B cell (primary cell): ENCODE measurements around the gene SMC1B. TPM values are rescaled to one million over a fixed set of nuclear protein-coding genes. Genes with fewer than 3 reads are reported as not detected.

Source experiments
- ATAC-seq: fragments of 200-7000 bp; cut with Tn5 transposase; one replicate; pipeline ENCODE4 v1.10.0; 2021; ENCODE audit warnings: low read depth, mild to moderate bottlenecking, moderate number of reproducible peaks, moderate library complexity
- CTCF ChIA-PET: fragments of 350-600 bp; sonication (Branson Sonifier 250); formaldehyde crosslinking; loops from one replicate; lab custom pipeline; 2021; ENCODE audit warnings: antibody characterized with exemption, inconsistent platforms; lab: Charles Lee
- POLR2A ChIA-PET: fragments of 350-600 bp; sonication (Branson Sonifier 250); formaldehyde crosslinking; loops from one replicate; lab custom pipeline; 2021; ENCODE audit warnings: antibody characterized with exemption; lab: Charles Lee
- DNase-seq: peaks from one replicate; pipeline ENCODE4 v3.0.0; 2013
- H2AFZ ChIP-seq: 2 replicates; pipeline ENCODE4 v1.6.1; 2012; ENCODE audit warnings: mild to moderate bottlenecking, low read depth, low read length; ENCODE audit not compliant: insufficient read depth, poor library complexity, severe bottlenecking
- H3K27ac ChIP-seq, 2 donors: 1 replicate in 1 of 2; 2 replicates in 1 of 2; pipeline ENCODE4 v1.5.1; 2012 to 2013; ENCODE audit warnings: low read length in 2 of 2, mild to moderate bottlenecking in 2 of 2, moderate library complexity in 1 of 2
- H3K27me3 ChIP-seq, 4 experiments: fragments of 200-600 bp in 1 of 4; sonication (generic) in 1 of 4; replicated peaks in 1 of 4; 1 replicate in 2 of 4; 2 replicates in 2 of 4; pipeline versions ENCODE4 v1.6.1 to v1.7.0; 2013 to 2016; ENCODE audit warnings: low read length in 3 of 4, mild to moderate bottlenecking in 2 of 4, mixed read lengths in 1 of 4, moderate library complexity in 1 of 4; ENCODE audit not compliant: insufficient read depth in 4 of 4, control insufficient read depth in 3 of 4; ENCODE audit errors: control extremely low read depth in 1 of 4
- H3K36me3 ChIP-seq, 2 experiments: replicated peaks in 1 of 2; 1 replicate in 1 of 2; 2 replicates in 1 of 2; pipeline versions ENCODE4 v1.6.1 to v1.7.1; 2013; ENCODE audit warnings: low read length in 1 of 2; ENCODE audit not compliant: insufficient read depth in 2 of 2, control insufficient read depth in 1 of 2; ENCODE audit errors: control extremely low read depth in 1 of 2, extremely low read depth in 1 of 2
- H3K4me1 ChIP-seq, 2 donors: fragments of 200-600 bp in 1 of 2; sonication (generic) in 1 of 2; 1 replicate in 1 of 2; 2 replicates in 1 of 2; pipeline versions ENCODE4 v1.5.1 to v1.6.1; 2013 to 2017; ENCODE audit warnings: low read length in 2 of 2; ENCODE audit not compliant: control insufficient read depth in 2 of 2, insufficient read depth in 2 of 2
- H3K4me2 ChIP-seq: replicated peaks from 2 replicates; pipeline ENCODE3; 2012; ENCODE audit warnings: mild to moderate bottlenecking, low read depth, low read length; ENCODE audit not compliant: poor library complexity, severe bottlenecking
- H3K4me3 ChIP-seq, 5 experiments: fragments of 200-600 bp in 1 of 5; sonication (generic) in 1 of 5; 1 replicate in 3 of 5; 2 replicates in 2 of 5; pipeline versions ENCODE4 v1.5.1 to v1.7.0; 2011 to 2016; ENCODE audit warnings: low read length in 4 of 5, mild to moderate bottlenecking in 4 of 5, low read depth in 2 of 5, control low read depth in 1 of 5, moderate library complexity in 1 of 5; ENCODE audit not compliant: insufficient read depth in 1 of 5; ENCODE audit errors: control extremely low read depth in 1 of 5, extremely low read depth in 1 of 5
- H3K79me2 ChIP-seq: fragments of 200-600 bp; sonication (generic); one replicate; pipeline ENCODE4 v1.6.0; 2016; ENCODE audit warnings: low read length; ENCODE audit not compliant: control insufficient read depth, insufficient read depth
- H3K9ac ChIP-seq: fragments of 200-600 bp; sonication (generic); 2 replicates; pipeline ENCODE4 v1.6.1; 2017; ENCODE audit warnings: mild to moderate bottlenecking, low read length, moderate library complexity
- H3K9me3 ChIP-seq, 3 donors: one replicate each; pipeline versions ENCODE4 v1.6.1 to v1.7.1; 2013; ENCODE audit warnings: low read length in 2 of 3; ENCODE audit not compliant: control insufficient read depth in 2 of 3, insufficient read depth in 1 of 3; ENCODE audit errors: control extremely low read depth in 1 of 3
- H4K20me1 ChIP-seq: 2 replicates; pipeline ENCODE4 v1.6.0; 2012; ENCODE audit warnings: mild to moderate bottlenecking, low read length; ENCODE audit not compliant: insufficient read depth, control insufficient read depth, poor library complexity, severe bottlenecking
- H3K27ac Mint-ChIP-seq: one replicate; pipeline ENCODE4 v1.8.0; 2021; ENCODE audit warnings: mixed read lengths
- H3K27me3 Mint-ChIP-seq: one replicate; pipeline ENCODE4 v1.8.0; 2021; ENCODE audit warnings: mixed read lengths
- H3K4me1 Mint-ChIP-seq: one replicate; pipeline ENCODE4 v1.8.0; 2021; ENCODE audit warnings: mixed read lengths
- H3K4me3 Mint-ChIP-seq: one replicate; pipeline ENCODE4 v1.8.0; 2021; ENCODE audit warnings: mixed read lengths
- H3K9me3 Mint-ChIP-seq: one replicate; pipeline ENCODE4 v1.8.0; 2022; ENCODE audit warnings: mixed read lengths; ENCODE audit not compliant: insufficient read depth
- EZH2 ChIP-seq: IDR thresholded peaks from 2 replicates; pipeline ENCODE4 v1.6.1; 2012; ENCODE audit warnings: borderline replicate concordance, low read depth, mild to moderate bottlenecking, moderate library complexity, low read length; ENCODE audit not compliant: insufficient read depth, poor library complexity, severe bottlenecking
- WGBS: methylation state at CpG from one replicate; pipeline ENCODE4 v1.1.5; 2013; ENCODE audit warnings: missing lambda C conversion rate; ENCODE audit not compliant: insufficient coverage; 5-methylcytosine and 5-hydroxymethylcytosine counted together
- intact Hi-C: fragments of 100-400 bp; cut with micrococcal nuclease; formaldehyde crosslinking; loops from one replicate; pipeline ENCODE4 v1.10.0; 2022
- polyA plus RNA-seq: library from polyadenylated mRNA; depleted of rRNA; stranded (reverse); fragments of >200 nt; gene quantifications from 2 replicates; pipeline ENCODE4 v1.2.3, GENCODE V29; 2012
- total RNA-seq, 2 donors: library from RNA; stranded (reverse); fragments of 120-200 nt in 1 of 2; gene quantifications; 1 replicate in 1 of 2; 2 replicates in 1 of 2; pipeline versions ENCODE4 v1.2.3 to v1.2.4, GENCODE V29; 2013 to 2022
- TF ChIP-seq, protein P1 (sequence below): fragments of 200-600 bp; IDR thresholded peaks from one replicate; pipeline ENCODE4 v1.8.0; 2022; ENCODE audit warnings: antibody characterized with exemption, mild to moderate bottlenecking

The SMC1B gene
- total and polyA plus RNA-seq, 2 donors (not counting 1 experiment from before 2014, with no cell fraction given), result 0.07 TPM; not detected in 1

DNA sequence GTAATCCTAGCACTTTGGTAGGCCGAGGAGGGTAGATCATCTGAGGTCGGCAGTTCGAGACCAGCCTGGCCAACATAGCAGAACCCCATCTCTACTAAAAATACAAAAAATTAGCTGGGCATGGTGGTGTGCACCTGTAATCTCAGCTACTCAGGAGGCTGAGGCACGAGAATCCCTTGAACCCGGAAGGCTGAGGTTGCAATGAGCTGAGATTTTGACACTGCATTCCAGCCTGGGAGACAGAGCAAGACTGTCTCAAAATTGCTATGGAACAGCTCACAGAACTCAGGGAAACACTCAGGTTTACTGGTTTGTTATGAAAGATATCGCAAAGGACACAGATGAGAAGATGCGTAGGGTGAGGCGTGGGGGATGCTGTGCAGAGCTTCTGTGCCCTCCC, 101.0 kb downstream of the SMC1B start:
- ATAC-seq (no peak), DNase-seq (no peak)
- Histone ChIP-seq H3K4me3 (no peak overlapping the region), H2AFZ (no peak overlapping the region), H3K79me2 (peaks cover 65% of the 10 kb centered on the region), H3K4me1 (peaks cover 18 to 26% of the 10 kb centered on the region in 2 donors), H3K27me3 (no peaks in the 10 kb centered on the region), H3K9me3 (no peaks in the 10 kb centered on the region), H3K36me3 (peaks cover 0 to under 1% of the 10 kb centered on the region in 2 experiments), H4K20me1 (no peaks in the 10 kb centered on the region), H3K9ac (no peak overlapping the region), H3K27ac (no peak overlapping the region), H3K4me2 (no peak overlapping the region)
- Mint-ChIP-seq H3K4me3 (no peak overlapping the region), H3K4me1 (peaks cover 41% of the 10 kb centered on the region), H3K9me3 (no peaks in the 10 kb centered on the region), H3K27ac (no peak overlapping the region), H3K27me3 (no peaks in the 10 kb centered on the region)
- CTCF ChIA-PET, result interaction anchor here (1.1 kb wide), 2 partner anchors 9 to 49 kb away, joined by 3 read pairs; no protein-coding TSS in a partner anchor
- TF ChIP-seq, protein P1, sequence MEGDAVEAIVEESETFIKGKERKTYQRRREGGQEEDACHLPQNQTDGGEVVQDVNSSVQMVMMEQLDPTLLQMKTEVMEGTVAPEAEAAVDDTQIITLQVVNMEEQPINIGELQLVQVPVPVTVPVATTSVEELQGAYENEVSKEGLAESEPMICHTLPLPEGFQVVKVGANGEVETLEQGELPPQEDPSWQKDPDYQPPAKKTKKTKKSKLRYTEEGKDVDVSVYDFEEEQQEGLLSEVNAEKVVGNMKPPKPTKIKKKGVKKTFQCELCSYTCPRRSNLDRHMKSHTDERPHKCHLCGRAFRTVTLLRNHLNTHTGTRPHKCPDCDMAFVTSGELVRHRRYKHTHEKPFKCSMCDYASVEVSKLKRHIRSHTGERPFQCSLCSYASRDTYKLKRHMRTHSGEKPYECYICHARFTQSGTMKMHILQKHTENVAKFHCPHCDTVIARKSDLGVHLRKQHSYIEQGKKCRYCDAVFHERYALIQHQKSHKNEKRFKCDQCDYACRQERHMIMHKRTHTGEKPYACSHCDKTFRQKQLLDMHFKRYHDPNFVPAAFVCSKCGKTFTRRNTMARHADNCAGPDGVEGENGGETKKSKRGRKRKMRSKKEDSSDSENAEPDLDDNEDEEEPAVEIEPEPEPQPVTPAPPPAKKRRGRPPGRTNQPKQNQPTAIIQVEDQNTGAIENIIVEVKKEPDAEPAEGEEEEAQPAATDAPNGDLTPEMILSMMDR, result no peak
- no peak for TF ChIP-seq EZH2
- POLR2A ChIA-PET, result no interaction called here
- 75% methylated on average over 5 of the region's 8 CpGs for WGBS
- intact Hi-C loops, result no loop called here

DNA sequence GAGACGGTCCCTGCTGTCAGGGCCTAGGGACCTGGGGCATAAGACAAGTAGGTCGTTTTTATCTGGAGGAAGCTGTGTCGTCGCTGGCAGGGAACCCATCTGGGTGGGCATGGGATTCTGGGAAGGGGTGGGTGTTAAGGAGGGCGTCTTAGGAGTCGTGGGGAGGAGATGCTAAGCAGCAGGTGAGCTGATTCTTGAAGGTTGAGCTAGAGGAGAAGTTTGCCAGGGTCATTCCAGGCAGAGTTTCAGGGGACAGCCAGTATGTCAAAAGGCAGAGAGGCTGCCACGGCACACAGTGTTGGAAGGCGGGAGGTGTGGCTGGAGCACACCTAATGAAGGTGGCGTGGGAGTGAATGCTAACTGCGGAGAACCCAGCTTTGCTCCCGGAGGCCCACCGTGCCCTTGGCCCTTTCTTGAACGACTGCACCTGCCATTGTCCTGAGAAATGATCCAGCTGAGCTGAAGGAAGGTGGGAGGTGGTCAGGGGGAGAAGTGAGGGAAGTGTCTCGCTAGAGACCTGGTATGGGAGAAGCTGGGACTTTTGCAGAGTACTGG, 102.3 kb downstream of the SMC1B start:
- Mint-ChIP-seq H3K4me1 (peaks cover 39% of the 10 kb centered on the region), H3K27ac (peak overlapping the region; percentile 56), H3K9me3 (no peaks in the 10 kb centered on the region), H3K4me3 (peak overlapping the region; percentile 85), H3K27me3 (no peaks in the 10 kb centered on the region)
- ChIA-PET POLR2A (no interaction called here), CTCF (no interaction called here)
- peak overlapping the region; percentile 87 for H3K9ac ChIP-seq
- ATAC-seq (no peak), DNase-seq (no peak)
- WGBS, result 75% methylated on average over 14 of the region's 14 CpGs
- no peak overlapping the region for H3K27ac ChIP-seq
- intact Hi-C loops, result loop anchor here (1.0 kb wide), 1 partner anchor 7 kb away; no protein-coding TSS in a partner anchor
- no peaks in the 10 kb centered on the region for H4K20me1 ChIP-seq
- peak overlapping the region; percentile 98 for H3K4me2 ChIP-seq
- peak overlapping the region; percentile 11 to 95 (median 80) for H3K4me3 ChIP-seq
- H3K79me2 ChIP-seq, result peaks cover 55% of the 10 kb centered on the region
- H3K4me1 ChIP-seq, result peaks cover 18 to 25% of the 10 kb centered on the region in 2 donors
- TF ChIP-seq, protein P1, result no peak
- no peak for TF ChIP-seq EZH2
- no peak overlapping the region for H2AFZ ChIP-seq
- H3K36me3 ChIP-seq, result no peaks in the 10 kb centered on the region
- H3K27me3 ChIP-seq, result no peaks in the 10 kb centered on the region
- no peaks in the 10 kb centered on the region for H3K9me3 ChIP-seq
